Lower leg skin (tissue), 4 donors: ENCODE measurements around the gene DAAM2. TPM values are rescaled to one million over a fixed set of nuclear protein-coding genes. Genes with fewer than 3 reads are reported as not detected.

ENCODE experiments used
- DNase-seq, 2 donors: peaks; one replicate each; pipeline ENCODE4 v3.0.0-alpha.2; 2019; ENCODE audit warnings: low spot score in 2 of 2
- H3K4me3 ChIP-seq: fragments of 200-600 bp; sonication (generic); 2 replicates; pipeline ENCODE4 v1.5.1; 2017; ENCODE audit warnings: mild to moderate bottlenecking, low read depth; ENCODE audit not compliant: poor library complexity, severe bottlenecking
- CTCF ChIP-seq, 3 donors: fragments of 450-650 bp; IDR thresholded peaks; one replicate each; pipeline ENCODE4 v1.5.1; 2016; ENCODE audit warnings: antibody characterized with exemption in 3 of 3, mild to moderate bottlenecking in 3 of 3, moderate library complexity in 2 of 3
- POLR2A ChIP-seq, 2 donors: fragments of 450-650 bp; IDR thresholded peaks; one replicate each; pipeline ENCODE4 v1.6.1; 2016 to 2017; ENCODE audit warnings: antibody characterized with exemption in 2 of 2, mild to moderate bottlenecking in 1 of 2, moderate library complexity in 1 of 2
- WGBS, 2 donors: methylation state at CpG; one replicate each; pipeline ENCODE4 v1.1.5; 2018; 5-methylcytosine and 5-hydroxymethylcytosine counted together
- intact Hi-C: fragments of 100-400 bp; cut with DNase I; formaldehyde crosslinking; loops from one replicate; pipeline ENCODE4 v1.15.0; 2023; ENCODE audit warnings: low total_unique reads
- total RNA-seq, 4 donors: library from RNA; depleted of rRNA; stranded (reverse); fragments of >200 nt; gene quantifications; one replicate each; pipeline ENCODE4 v1.1.0, GENCODE V29; 2016

The DAAM2 gene
- total RNA-seq, 4 donors from 2014 or later, result 5.6 to 16.9 (median 8.1) TPM

GRCh38 chr6:39815356-39815755 is 23.2 kb downstream of the DAAM2 start:
- 81 to 92% methylated on average over 3 of the region's 3 CpGs for WGBS, 2 donors
- H3K4me3 ChIP-seq, result no peak overlapping the region

GRCh38 chr6:39816747-39817146 is 24.6 kb downstream of the DAAM2 start:
- no peak for TF ChIP-seq POLR2A (IDR thresholded peaks at IDR 0.05)
- no peak for TF ChIP-seq CTCF (IDR thresholded peaks at IDR 0.05)
- DNase-seq, result no peak
- no peak overlapping the region for H3K4me3 ChIP-seq
- intact Hi-C loops, result no loop called here
- 71 to 76% methylated on average over 7 of the region's 7 CpGs for whole genome bisulfite sequencing, 2 donors

More at GRCh38 chr6:39815356-39815755, 23.2 kb downstream of the DAAM2 start:
- no peak for DNase-seq
- no peak for TF ChIP-seq CTCF (IDR thresholded peaks at IDR 0.05)
- no peak for TF ChIP-seq POLR2A (IDR thresholded peaks at IDR 0.05)
- intact Hi-C loops, result no loop called here

- WGBS, 2 donors, result 68 to 76% methylated on average over 2 of the region's 2 CpGs
- TF ChIP-seq POLR2A (IDR thresholded peaks at IDR 0.05), result no peak
- TF ChIP-seq CTCF (IDR thresholded peaks at IDR 0.05), result no peak
- no peak overlapping the region for H3K4me3 ChIP-seq
- intact Hi-C loops, result no loop called here
- DNase-seq, result no peak
Measured at GRCh38 chr6:39818695-39819094, 26.5 kb downstream of the DAAM2 start.

- 63 to 86% methylated on average over 1 of the region's 1 CpG for WGBS, 2 donors
- DNase-seq, result no peak
- no peak for TF ChIP-seq CTCF (IDR thresholded peaks at IDR 0.05)
- TF ChIP-seq POLR2A (IDR thresholded peaks at IDR 0.05), result no peak
- no peak overlapping the region for H3K4me3 ChIP-seq
- intact Hi-C loops, result no loop called here
Measured at GRCh38 chr6:39819228-39819627, 27.1 kb downstream of the DAAM2 start.

GRCh38 chr6:39819676-39820075 is 27.5 kb downstream of the DAAM2 start:
- no peak overlapping the region for H3K4me3 ChIP-seq
- WGBS, 2 donors, result 52 to 59% methylated on average over 8 of the region's 8 CpGs
- no peak for DNase-seq
- TF ChIP-seq POLR2A (IDR thresholded peaks at IDR 0.05), result no peak
- TF ChIP-seq CTCF (IDR thresholded peaks at IDR 0.05), result no peak
- intact Hi-C loops, result no loop called here

- intact Hi-C loops, result no loop called here
Measured at GRCh38 chr6:39820553-39820952, 28.4 kb downstream of the DAAM2 start.

More at GRCh38 chr6:39820553-39820952, 28.4 kb downstream of the DAAM2 start:
- no peak for DNase-seq
- TF ChIP-seq POLR2A (IDR thresholded peaks at IDR 0.05) (no peak), CTCF (IDR thresholded peaks at IDR 0.05) (no peak)
- no peak overlapping the region for H3K4me3 ChIP-seq
